Right atrium auricular region (tissue), 2 donors: ENCODE results near the gene SLC6A13. TPM values are rescaled to one million over a fixed set of nuclear protein-coding genes. Genes with fewer than 3 reads are reported as not detected.

Experiments used
- DNase-seq: peaks from one replicate; pipeline ENCODE4 v3.0.0-alpha.2; 2019; ENCODE audit warnings: low spot score
- H3K27ac ChIP-seq, 2 donors: fragments of 200-600 bp; sonication (generic); 1 replicate in 1 of 2; 2 replicates in 1 of 2; pipeline ENCODE4 v1.5.1; 2016 to 2019
- H3K27me3 ChIP-seq, 2 donors: fragments of 200-600 bp; sonication (generic); one replicate each; pipeline versions ENCODE4 v1.5.1 to v1.6.0; 2017 to 2019
- H3K36me3 ChIP-seq: fragments of 200-600 bp; sonication (generic); one replicate; pipeline ENCODE4 v1.5.1; 2016
- H3K4me1 ChIP-seq, 2 donors: fragments of 200-600 bp; sonication (generic); one replicate each; pipeline versions ENCODE4 v1.5.1 to v1.6.0; 2017 to 2019
- H3K4me3 ChIP-seq, 2 donors: fragments of 200-600 bp; sonication (generic); 1 replicate in 1 of 2; 2 replicates in 1 of 2; pipeline ENCODE4 v1.5.1; 2017 to 2019; ENCODE audit warnings: mild to moderate bottlenecking in 1 of 2, moderate library complexity in 1 of 2
- H3K9me3 ChIP-seq, 2 donors: fragments of 200-600 bp; sonication (generic); one replicate each; pipeline ENCODE4 v1.5.1; 2019
- total RNA-seq, 2 donors: library from RNA; depleted of rRNA; stranded (reverse); fragments of >200 nt; gene quantifications; one replicate each; pipeline ENCODE4 v1.1.0, GENCODE V29; 2016
- TF ChIP-seq, protein P1 (sequence below), 2 donors: fragments of 200-600 bp; sonication (generic); IDR thresholded peaks; one replicate each; pipeline ENCODE4 v1.5.1; 2019; ENCODE audit warnings: antibody characterized with exemption in 2 of 2

The SLC6A13 gene
- total RNA-seq, 2 donors from 2014 or later: 2.1 to 2.3 TPM

GRCh38 chr12:176321-177181 lies 86.1 kb downstream of the SLC6A13 start:
- H3K9me3 ChIP-seq: no peaks in the 10 kb centered on the region
- no peaks in the 10 kb centered on the region for H3K36me3 ChIP-seq
- no peak overlapping the region for H3K4me3 ChIP-seq
- DNase-seq: no peak
- peak overlapping the region; percentile 68 to 84 for H3K27ac ChIP-seq
- no peaks in the 10 kb centered on the region for H3K27me3 ChIP-seq
- peaks cover 3 to 90% of the 10 kb centered on the region in 2 donors for H3K4me1 ChIP-seq
- TF ChIP-seq, protein P1, sequence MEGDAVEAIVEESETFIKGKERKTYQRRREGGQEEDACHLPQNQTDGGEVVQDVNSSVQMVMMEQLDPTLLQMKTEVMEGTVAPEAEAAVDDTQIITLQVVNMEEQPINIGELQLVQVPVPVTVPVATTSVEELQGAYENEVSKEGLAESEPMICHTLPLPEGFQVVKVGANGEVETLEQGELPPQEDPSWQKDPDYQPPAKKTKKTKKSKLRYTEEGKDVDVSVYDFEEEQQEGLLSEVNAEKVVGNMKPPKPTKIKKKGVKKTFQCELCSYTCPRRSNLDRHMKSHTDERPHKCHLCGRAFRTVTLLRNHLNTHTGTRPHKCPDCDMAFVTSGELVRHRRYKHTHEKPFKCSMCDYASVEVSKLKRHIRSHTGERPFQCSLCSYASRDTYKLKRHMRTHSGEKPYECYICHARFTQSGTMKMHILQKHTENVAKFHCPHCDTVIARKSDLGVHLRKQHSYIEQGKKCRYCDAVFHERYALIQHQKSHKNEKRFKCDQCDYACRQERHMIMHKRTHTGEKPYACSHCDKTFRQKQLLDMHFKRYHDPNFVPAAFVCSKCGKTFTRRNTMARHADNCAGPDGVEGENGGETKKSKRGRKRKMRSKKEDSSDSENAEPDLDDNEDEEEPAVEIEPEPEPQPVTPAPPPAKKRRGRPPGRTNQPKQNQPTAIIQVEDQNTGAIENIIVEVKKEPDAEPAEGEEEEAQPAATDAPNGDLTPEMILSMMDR (IDR thresholded peaks at IDR 0.05): no peak

- Histone ChIP-seq H3K4me3 (no peak overlapping the region), H3K36me3 (no peaks in the 10 kb centered on the region), H3K4me1 (peaks cover 3 to 89% of the 10 kb centered on the region in 2 donors), H3K27ac (peak overlapping the region; percentile 68 to 84), H3K27me3 (no peaks in the 10 kb centered on the region), H3K9me3 (no peaks in the 10 kb centered on the region)
- no peak for DNase-seq
- TF ChIP-seq, protein P1 (IDR thresholded peaks at IDR 0.05): no peak
These were observed 86.9 kb downstream of the SLC6A13 start for GRCh38 chr12:175759-176158.

DNA sequence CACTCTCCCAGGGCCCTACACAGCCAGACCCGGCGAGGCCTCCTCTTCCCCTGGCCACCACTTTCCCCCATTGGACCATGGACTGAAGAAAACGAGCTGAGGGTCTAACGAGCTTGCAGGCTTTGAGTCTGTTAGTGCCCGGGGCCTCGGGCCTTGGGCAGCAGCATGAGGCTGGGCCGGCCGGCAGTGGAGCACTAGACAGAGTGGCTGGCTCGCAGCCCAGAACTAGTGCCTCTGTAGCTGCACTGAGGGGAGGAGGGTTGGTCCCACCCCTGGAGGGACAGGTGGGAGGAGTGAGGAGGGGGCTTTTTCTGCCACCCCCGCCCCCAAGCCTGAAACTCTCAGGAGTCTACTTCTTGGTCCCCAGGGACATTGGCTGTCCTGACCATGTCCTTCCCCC lies 87.4 kb downstream of the SLC6A13 start:
- DNase-seq: no peak
- Histone ChIP-seq H3K9me3 (no peaks in the 10 kb centered on the region), H3K36me3 (no peaks in the 10 kb centered on the region), H3K4me3 (no peak overlapping the region), H3K27me3 (no peaks in the 10 kb centered on the region), H3K27ac (peak overlapping the region; percentile 27 to 84), H3K4me1 (peaks cover 3 to 85% of the 10 kb centered on the region in 2 donors)
- TF ChIP-seq, protein P1 (IDR thresholded peaks at IDR 0.05): no peak

DNA sequence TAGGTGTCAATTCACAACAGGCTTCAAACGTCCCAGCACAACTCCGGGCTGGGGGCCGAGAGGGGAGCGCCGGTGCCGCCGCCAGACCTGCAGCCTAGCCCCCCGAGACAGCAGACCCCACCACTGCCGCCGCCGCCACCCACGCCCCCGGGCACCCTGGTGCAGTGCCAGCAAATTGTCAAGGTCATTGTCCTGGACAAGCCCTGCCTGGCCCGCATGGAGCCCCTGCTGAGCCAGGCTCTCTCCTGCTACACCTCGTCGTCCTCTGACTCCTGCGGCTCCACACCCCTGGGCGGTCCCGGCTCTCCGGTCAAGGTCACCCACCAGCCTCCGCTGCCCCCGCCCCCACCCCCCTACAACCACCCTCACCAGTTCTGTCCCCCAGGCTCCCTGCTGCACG lies 88.0 kb downstream of the SLC6A13 start:
- Histone ChIP-seq H3K27me3 (no peaks in the 10 kb centered on the region), H3K27ac (peak overlapping the region in 1 of 2 donors; percentile 27), H3K4me3 (no peak overlapping the region), H3K9me3 (no peaks in the 10 kb centered on the region), H3K36me3 (no peaks in the 10 kb centered on the region), H3K4me1 (peaks cover 3 to 80% of the 10 kb centered on the region in 2 donors)
- TF ChIP-seq, protein P1 (IDR thresholded peaks at IDR 0.05): no peak
- no peak for DNase-seq

DNA sequence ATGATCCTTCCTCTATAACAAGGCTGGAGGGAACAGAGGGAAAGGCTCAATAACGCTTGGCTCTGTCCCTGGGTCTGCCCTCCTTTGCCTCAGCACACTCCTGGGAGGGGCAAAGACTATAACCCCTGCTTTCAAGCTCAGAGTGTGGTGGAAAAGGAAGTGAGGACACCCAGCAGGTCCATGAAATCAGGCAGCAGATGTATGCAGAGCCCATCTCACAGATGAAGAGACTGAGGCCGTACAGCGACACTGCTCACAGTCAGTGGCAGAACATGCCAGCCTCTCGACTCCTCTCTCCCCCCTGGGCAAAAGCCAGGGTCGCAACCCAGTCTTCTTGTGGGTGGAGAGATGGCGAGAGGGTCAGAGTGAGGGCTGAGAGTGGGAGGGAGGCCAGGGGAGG lies 88.5 kb downstream of the SLC6A13 start:
- Histone ChIP-seq H3K36me3 (no peaks in the 10 kb centered on the region), H3K9me3 (no peaks in the 10 kb centered on the region), H3K4me3 (no peak overlapping the region), H3K27ac (peak overlapping the region in 1 of 2 donors; percentile 27), H3K27me3 (no peaks in the 10 kb centered on the region), H3K4me1 (peaks cover 3 to 75% of the 10 kb centered on the region in 2 donors)
- DNase-seq: no peak
- TF ChIP-seq, protein P1 (IDR thresholded peaks at IDR 0.05): no peak
